Uterus (tissue), 4 donors: ENCODE results near the gene FIBIN. TPM values are rescaled to one million over a fixed set of nuclear protein-coding genes. Genes with fewer than 3 reads are reported as not detected.

Source experiments
- DNase-seq, 2 donors: peaks; one replicate each; pipeline ENCODE4 v3.0.0-alpha.2; 2019 to 2020
- H3K27ac ChIP-seq, 2 donors: fragments of 200-600 bp; sonication (generic); 1 replicate in 1 of 2; 2 replicates in 1 of 2; pipeline ENCODE4 v1.5.1; 2016 to 2018
- H3K27me3 ChIP-seq, 2 donors: fragments of 200-600 bp; sonication (generic); one replicate each; pipeline ENCODE4 v1.5.1; 2018 to 2019; ENCODE audit warnings: control low read depth in 1 of 2
- H3K36me3 ChIP-seq, 2 donors: fragments of 200-600 bp; sonication (generic); one replicate each; pipeline ENCODE4 v1.5.1; 2019; ENCODE audit warnings: control low read depth in 1 of 2
- H3K4me1 ChIP-seq, 2 donors: fragments of 200-600 bp; sonication (generic); one replicate each; pipeline ENCODE4 v1.5.1; 2018 to 2019; ENCODE audit warnings: control low read depth in 1 of 2
- H3K4me3 ChIP-seq, 2 donors: fragments of 200-600 bp; sonication (generic); 1 replicate in 1 of 2; 2 replicates in 1 of 2; pipeline ENCODE4 v1.5.1; 2018 to 2019; ENCODE audit warnings: mild to moderate bottlenecking in 1 of 2
- H3K9me3 ChIP-seq, 2 donors: fragments of 200-600 bp; sonication (generic); one replicate each; pipeline ENCODE4 v1.5.1; 2019; ENCODE audit warnings: control low read depth in 1 of 2
- POLR2A ChIP-seq, 2 donors: fragments of 450-650 bp; IDR thresholded peaks; one replicate each; pipeline ENCODE4 v1.6.1; 2016; ENCODE audit warnings: antibody characterized with exemption in 2 of 2, mild to moderate bottlenecking in 1 of 2, moderate library complexity in 1 of 2
- intact Hi-C: fragments of 100-400 bp; cut with DNase I; formaldehyde crosslinking; loops from one replicate; pipeline ENCODE4 v1.15.1; 2023; ENCODE audit warnings: low total_unique reads
- total RNA-seq, 4 donors: library from RNA; depleted of rRNA in 3 of 4; stranded (reverse); fragments of >200 nt in 3 of 4; gene quantifications; one replicate each; pipeline versions ENCODE4 v1.1.0 to v1.2.4, GENCODE V29; 2014 to 2023
- TF ChIP-seq, protein P1 (sequence below), 4 experiments: fragments of 200-600 bp in 2 of 4; fragments of 450-650 bp in 2 of 4; sonication (generic) in 2 of 4; IDR thresholded peaks; one replicate each; pipeline ENCODE4 v1.5.1; 2016 to 2019; ENCODE audit warnings: antibody characterized with exemption in 4 of 4, mild to moderate bottlenecking in 2 of 4, moderate library complexity in 1 of 4
- donor health status: DM: yes; HTN: yes; CAD: no.

FIBIN gene
- total RNA-seq, 4 donors from 2014 or later, result 6.8 to 40.3 (median 14.6) TPM

- Histone ChIP-seq H3K4me1 (peaks cover 0 to 15% of the 10 kb centered on the region in 2 donors), H3K27me3 (no peaks in the 10 kb centered on the region), H3K27ac (peak overlapping the region; percentile 33 to 66), H3K36me3 (no peaks in the 10 kb centered on the region), H3K9me3 (no peaks in the 10 kb centered on the region), H3K4me3 (no peak overlapping the region)
- TF ChIP-seq, protein P1, sequence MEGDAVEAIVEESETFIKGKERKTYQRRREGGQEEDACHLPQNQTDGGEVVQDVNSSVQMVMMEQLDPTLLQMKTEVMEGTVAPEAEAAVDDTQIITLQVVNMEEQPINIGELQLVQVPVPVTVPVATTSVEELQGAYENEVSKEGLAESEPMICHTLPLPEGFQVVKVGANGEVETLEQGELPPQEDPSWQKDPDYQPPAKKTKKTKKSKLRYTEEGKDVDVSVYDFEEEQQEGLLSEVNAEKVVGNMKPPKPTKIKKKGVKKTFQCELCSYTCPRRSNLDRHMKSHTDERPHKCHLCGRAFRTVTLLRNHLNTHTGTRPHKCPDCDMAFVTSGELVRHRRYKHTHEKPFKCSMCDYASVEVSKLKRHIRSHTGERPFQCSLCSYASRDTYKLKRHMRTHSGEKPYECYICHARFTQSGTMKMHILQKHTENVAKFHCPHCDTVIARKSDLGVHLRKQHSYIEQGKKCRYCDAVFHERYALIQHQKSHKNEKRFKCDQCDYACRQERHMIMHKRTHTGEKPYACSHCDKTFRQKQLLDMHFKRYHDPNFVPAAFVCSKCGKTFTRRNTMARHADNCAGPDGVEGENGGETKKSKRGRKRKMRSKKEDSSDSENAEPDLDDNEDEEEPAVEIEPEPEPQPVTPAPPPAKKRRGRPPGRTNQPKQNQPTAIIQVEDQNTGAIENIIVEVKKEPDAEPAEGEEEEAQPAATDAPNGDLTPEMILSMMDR (IDR thresholded peaks at IDR 0.05), result no peak
- TF ChIP-seq POLR2A (IDR thresholded peaks at IDR 0.05), result no peak
- intact Hi-C loops, result no loop called here
- DNase-seq, result no peak
These were observed 6.2 kb upstream of the FIBIN start for GRCh38 chr11:26987731-26988130.

DNA sequence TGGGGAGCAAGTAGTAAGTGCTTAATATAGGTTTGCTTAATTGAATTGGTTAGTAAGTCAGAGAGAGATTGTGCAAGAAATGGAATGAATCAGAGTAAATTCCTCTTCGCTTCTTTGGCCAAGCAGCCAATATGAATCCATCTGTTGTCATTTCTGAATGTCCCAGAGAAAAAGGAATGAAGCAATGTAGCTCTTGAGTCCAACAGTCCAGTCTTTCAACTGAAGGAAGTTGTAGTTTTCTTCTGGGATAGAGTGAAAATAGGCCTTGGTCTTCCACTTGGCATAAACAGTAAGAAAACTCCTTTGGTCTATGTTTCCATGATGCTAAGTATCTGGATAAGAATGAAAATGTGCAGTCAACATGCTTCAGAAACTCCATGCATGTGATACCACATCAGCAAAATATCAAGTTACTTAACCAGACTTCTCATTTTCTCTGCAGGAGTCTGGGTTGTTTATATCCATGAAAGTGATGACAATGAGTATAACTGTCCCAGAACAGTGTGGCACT lies 1.8 kb upstream of the FIBIN start:
- Histone ChIP-seq H3K4me3 (no peak overlapping the region), H3K27me3 (no peaks in the 10 kb centered on the region), H3K4me1 (peaks cover 0 to 5% of the 10 kb centered on the region in 2 donors), H3K36me3 (no peaks in the 10 kb centered on the region), H3K27ac (peak overlapping the region; percentile 50 to 74), H3K9me3 (no peaks in the 10 kb centered on the region)
- intact Hi-C loops, result no loop called here
- DNase-seq, result peak in 1 of 2 donors; percentile 33
- TF ChIP-seq POLR2A (IDR thresholded peaks at IDR 0.05), result no peak
- TF ChIP-seq, protein P1 (IDR thresholded peaks at IDR 0.05), result no peak

DNA sequence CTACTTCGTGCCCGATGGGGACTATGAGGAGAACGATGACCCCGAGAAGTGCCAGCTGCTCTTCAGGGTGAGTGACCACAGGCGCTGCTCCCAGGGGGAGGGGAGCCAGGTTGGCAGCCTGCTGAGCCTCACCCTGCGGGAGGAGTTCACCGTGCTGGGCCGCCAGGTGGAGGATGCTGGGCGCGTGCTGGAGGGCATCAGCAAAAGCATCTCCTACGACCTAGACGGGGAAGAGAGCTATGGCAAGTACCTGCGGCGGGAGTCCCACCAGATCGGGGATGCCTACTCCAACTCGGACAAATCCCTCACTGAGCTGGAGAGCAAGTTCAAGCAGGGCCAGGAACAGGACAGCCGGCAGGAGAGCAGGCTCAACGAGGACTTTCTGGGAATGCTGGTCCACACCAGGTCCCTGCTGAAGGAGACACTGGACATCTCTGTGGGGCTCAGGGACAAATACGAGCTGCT lies 751 bp downstream of the FIBIN start:
- H3K4me3 ChIP-seq, result peak overlapping the region; percentile 44 to 54
- peak; percentile 31 to 34 for DNase-seq
- intact Hi-C loops, result no loop called here
- TF ChIP-seq POLR2A (IDR thresholded peaks at IDR 0.05), result no peak
- TF ChIP-seq, protein P1 (IDR thresholded peaks at IDR 0.05), result no peak
- H3K4me1 ChIP-seq, result peaks cover 0 to 5% of the 10 kb centered on the region in 2 donors
- no peaks in the 10 kb centered on the region for H3K9me3 ChIP-seq
- H3K27me3 ChIP-seq, result no peaks in the 10 kb centered on the region
- H3K27ac ChIP-seq, result peak overlapping the region; percentile 69 to 74
- no peaks in the 10 kb centered on the region for H3K36me3 ChIP-seq

- Histone ChIP-seq H3K27ac (peak overlapping the region; percentile 69 to 74), H3K4me3 (peak overlapping the region in 1 of 2 donors; percentile 54)
- intact Hi-C loops, result no loop called here
These were observed 2.0 kb downstream of the FIBIN start for GRCh38 chr11:26995701-26996460.

More at GRCh38 chr11:26995701-26996460, 2.0 kb downstream of the FIBIN start:
- TF ChIP-seq, protein P1 (IDR thresholded peaks at IDR 0.05), result no peak
- no peak for TF ChIP-seq POLR2A (IDR thresholded peaks at IDR 0.05)
- H3K27me3 ChIP-seq, result no peaks in the 10 kb centered on the region
- DNase-seq, result no peak
- no peaks in the 10 kb centered on the region for H3K9me3 ChIP-seq
- H3K36me3 ChIP-seq, result no peaks in the 10 kb centered on the region
- peaks cover 0 to 5% of the 10 kb centered on the region in 2 donors for H3K4me1 ChIP-seq
